ENCODE measurements around the gene ERI3. TPM values are rescaled to one million over a fixed set of nuclear protein-coding genes. Genes with fewer than 3 reads are reported as not detected.

Gene ERI3
- total RNA-seq, 1 donor, result 52.8 TPM

GRCh38 chr1:44328671-44329416, 26.2 kb downstream of the ERI3 start:
- Histone ChIP-seq H3K4me2 (ENCODE audit: insufficient read depth, low read length) (peak overlapping the region; percentile 53), H3K4me1 (ENCODE audit: insufficient read depth, low read length) (peaks cover 33% of the 10 kb centered on the region), H4K20me1 (ENCODE audit: insufficient read depth, low read length) (no peaks in the 10 kb centered on the region), H3K9me3 (ENCODE audit: low read depth, low read length) (no peaks in the 10 kb centered on the region), H3K27me3 (ENCODE audit: insufficient read depth, low read length) (no peaks in the 10 kb centered on the region), H3K36me3 (ENCODE audit: insufficient read depth, low read length) (peaks cover 2% of the 10 kb centered on the region), H2AFZ (ENCODE audit: low read length) (no peak overlapping the region), H3K27ac (ENCODE audit: low read depth, low read length) (peak overlapping the region; percentile 93), H3K79me2 (ENCODE audit: insufficient read depth, low read length) (peaks cover 12% of the 10 kb centered on the region), H3K4me3 (ENCODE audit: insufficient read depth, low read length) (no peak overlapping the region)
- no peak for DNase-seq (ENCODE audit: insufficient read length, low spot score, missing footprints)
- TF ChIP-seq CTCF (IDR thresholded peaks at IDR 0.05; ENCODE audit: extremely low read depth, low read depth, low read length), result no peak

GRCh38 chr1:44327679-44328491, 27.2 kb downstream of the ERI3 start:
- H3K4me1 ChIP-seq (ENCODE audit: insufficient read depth, low read length), result peaks cover 33% of the 10 kb centered on the region
- no peak overlapping the region for H2AFZ ChIP-seq (ENCODE audit: low read length)
- no peaks in the 10 kb centered on the region for H4K20me1 ChIP-seq (ENCODE audit: insufficient read depth, low read length)
- H3K9me3 ChIP-seq (ENCODE audit: low read depth, low read length), result no peaks in the 10 kb centered on the region
- peak overlapping the region; percentile 93 for H3K27ac ChIP-seq (ENCODE audit: low read depth, low read length)
- no peaks in the 10 kb centered on the region for H3K27me3 ChIP-seq (ENCODE audit: insufficient read depth, low read length)
- peak; percentile 94 for DNase-seq (ENCODE audit: insufficient read length, low spot score, missing footprints)
- H3K4me3 ChIP-seq (ENCODE audit: insufficient read depth, low read length), result no peak overlapping the region
- peaks cover 15% of the 10 kb centered on the region for H3K79me2 ChIP-seq (ENCODE audit: insufficient read depth, low read length)
- peak overlapping the region; percentile 53 for H3K4me2 ChIP-seq (ENCODE audit: insufficient read depth, low read length)
- H3K36me3 ChIP-seq (ENCODE audit: insufficient read depth, low read length), result no peaks in the 10 kb centered on the region
- TF ChIP-seq CTCF (IDR thresholded peaks at IDR 0.05; ENCODE audit: extremely low read depth, low read depth, low read length), result no peak

GRCh38 chr1:44326821-44327465, 28.1 kb downstream of the ERI3 start:
- H3K4me2 ChIP-seq (ENCODE audit: insufficient read depth, low read length), result peak overlapping the region; percentile 34

More at GRCh38 chr1:44326821-44327465, 28.1 kb downstream of the ERI3 start:
- Histone ChIP-seq H3K36me3 (ENCODE audit: insufficient read depth, low read length) (no peaks in the 10 kb centered on the region), H3K9me3 (ENCODE audit: low read depth, low read length) (no peaks in the 10 kb centered on the region), H3K27ac (ENCODE audit: low read depth, low read length) (peak overlapping the region; percentile 72), H3K79me2 (ENCODE audit: insufficient read depth, low read length) (peaks cover 20% of the 10 kb centered on the region), H2AFZ (ENCODE audit: low read length) (no peak overlapping the region), H3K4me1 (ENCODE audit: insufficient read depth, low read length) (peaks cover 33% of the 10 kb centered on the region), H4K20me1 (ENCODE audit: insufficient read depth, low read length) (peaks cover 4% of the 10 kb centered on the region), H3K4me3 (ENCODE audit: insufficient read depth, low read length) (no peak overlapping the region), H3K27me3 (ENCODE audit: insufficient read depth, low read length) (no peaks in the 10 kb centered on the region)
- TF ChIP-seq CTCF (IDR thresholded peaks at IDR 0.05; ENCODE audit: extremely low read depth, low read depth, low read length), result no peak
- no peak for DNase-seq (ENCODE audit: insufficient read length, low spot score, missing footprints)
